ENCODE measurements around the gene NOM1. TPM values are rescaled to one million over a fixed set of nuclear protein-coding genes. Genes with fewer than 3 reads are reported as not detected.

Gene NOM1
- total RNA-seq, 2 donors from 2014 or later: 16.9 to 18.7 TPM

DNA sequence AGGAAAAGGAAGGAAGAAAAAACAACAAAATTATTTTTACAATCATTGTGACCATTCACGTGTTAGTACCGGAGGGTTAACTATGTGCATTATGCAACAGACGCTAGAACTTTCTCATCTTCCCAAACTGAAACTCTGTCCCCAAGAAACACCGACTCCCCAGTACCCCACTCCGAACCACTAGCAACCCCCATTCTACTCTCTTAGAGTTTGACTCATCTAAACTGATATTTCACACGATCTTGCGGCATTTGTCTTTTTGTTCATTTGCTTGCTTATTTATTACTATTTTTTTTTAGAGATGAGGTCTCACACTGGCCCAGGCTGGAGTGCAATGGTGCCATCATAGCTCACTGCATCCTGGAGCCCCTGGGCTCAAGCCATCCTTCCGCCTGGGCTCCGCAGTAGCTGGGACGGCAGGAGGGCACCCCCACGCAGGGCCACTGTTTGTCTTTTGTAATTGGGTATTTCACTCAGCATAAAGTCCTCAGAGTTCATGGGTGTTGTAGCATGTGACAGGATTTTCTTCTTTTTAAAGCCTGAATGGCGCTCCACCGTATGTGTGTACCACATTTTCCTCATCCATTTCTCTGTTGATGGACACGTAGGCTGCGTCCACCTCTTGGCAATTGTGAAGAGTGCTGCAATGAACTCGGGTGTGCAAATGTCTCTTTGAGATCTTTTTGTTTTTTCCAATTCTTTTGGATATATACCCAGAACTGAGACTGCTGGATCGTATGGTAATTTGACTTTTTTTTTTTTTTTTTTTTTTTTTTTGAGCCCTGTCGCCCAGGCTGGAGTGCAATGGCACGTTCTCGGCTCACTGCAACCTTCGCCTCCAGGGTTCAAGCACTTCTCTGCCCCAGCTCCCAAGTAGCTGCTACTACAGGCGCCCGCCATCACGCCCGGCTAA, 51.5 kb downstream of the NOM1 start:
- intact Hi-C loops (cut with DNase I): no loop called here
- no peak for DNase-seq (ENCODE audit: low spot score)

DNA sequence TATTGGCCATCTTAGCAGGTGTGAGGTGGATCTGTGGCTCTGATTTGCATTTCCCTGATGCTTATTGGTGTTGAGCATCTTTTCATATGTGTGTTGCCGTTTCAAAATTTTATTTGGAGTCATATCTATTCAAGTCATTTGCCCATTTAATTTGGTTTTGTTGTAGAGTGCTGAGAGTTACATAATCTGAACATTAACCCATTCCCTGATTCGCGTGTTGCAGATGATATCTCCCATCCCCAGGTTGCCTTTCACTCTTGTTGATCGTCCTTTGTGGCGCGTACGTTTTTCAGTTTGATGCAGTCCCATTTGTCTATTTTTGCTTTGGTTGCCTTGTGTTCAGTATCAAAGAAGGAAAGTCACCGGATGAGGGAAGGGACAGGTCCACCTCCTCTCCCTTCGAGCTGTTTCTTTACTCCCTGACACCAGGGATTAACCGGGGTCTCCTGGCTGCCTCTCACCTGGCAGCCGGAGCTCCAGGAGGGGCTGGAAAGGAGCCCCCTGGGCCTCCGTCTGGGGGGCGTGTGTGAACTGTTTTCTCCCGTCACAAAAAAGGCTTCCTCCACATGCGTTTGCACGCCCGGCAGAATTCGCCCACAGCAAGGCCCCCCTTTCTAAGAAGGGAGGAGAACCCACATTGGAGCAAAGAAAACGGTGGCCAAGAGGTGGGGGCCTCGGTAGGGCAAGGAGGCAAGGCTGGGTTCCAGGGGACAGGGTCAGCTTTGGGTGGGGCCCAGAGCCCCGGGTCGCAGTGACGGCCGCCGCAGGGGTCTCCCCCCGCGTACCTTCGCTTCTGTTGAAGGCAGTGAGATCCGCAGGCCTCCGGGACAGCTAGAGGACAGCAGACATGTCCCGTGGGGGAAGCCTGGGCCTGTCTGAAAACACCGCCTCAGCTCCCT, 52.7 kb downstream of the NOM1 start:
- DNase-seq (ENCODE audit: low spot score): no peak
- intact Hi-C loops (cut with DNase I): no loop called here

DNA sequence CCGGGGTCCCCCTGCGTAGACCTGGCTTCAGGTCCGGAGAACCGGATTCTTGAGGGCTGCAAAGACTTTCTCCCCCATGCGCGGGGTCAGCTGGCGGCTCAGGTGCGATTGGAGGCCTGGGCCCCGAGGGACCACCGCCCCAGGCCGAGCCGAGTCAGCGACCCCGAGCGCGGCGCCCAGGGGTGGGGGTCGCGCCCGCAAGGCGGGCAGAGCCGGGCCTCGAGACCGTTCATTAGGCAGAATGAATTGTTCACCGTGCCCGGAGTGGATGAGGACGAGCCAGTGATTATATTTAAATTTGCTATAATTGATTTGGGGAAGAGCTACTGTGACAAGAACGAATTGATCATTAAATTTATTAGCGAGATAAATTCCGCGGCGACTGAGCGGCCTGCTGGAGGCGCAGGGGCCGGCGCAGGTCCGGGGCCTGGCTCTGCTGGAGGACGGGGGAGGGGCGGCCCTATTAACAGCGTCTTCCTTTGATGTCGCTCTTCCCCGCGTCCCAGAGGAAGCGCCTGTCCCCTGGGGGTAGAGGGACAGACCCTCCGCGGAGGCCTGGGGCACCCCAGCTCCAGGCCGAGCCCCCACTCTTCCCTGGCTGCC, 53.4 kb downstream of the NOM1 start:
- DNase-seq (ENCODE audit: low spot score): no peak
- intact Hi-C loops (cut with DNase I): no loop called here

DNA sequence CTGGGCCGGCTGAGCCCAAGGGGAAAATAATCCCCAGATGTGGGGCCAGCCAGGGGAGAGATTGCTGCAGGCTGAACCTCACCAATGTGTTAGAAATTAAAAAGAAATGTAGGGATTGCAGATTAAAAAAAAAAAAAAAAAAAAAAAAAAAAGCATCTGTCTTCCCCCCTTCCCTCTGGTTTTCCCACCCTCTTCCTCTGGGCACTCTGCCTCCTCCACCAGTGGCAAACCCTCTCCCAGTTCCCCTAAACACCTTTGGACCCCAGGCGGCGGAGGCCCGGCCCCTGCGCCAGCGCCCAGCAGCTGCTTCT, 53.9 kb downstream of the NOM1 start:
- DNase-seq (ENCODE audit: low spot score): no peak
- intact Hi-C loops (cut with DNase I): no loop called here

DNA sequence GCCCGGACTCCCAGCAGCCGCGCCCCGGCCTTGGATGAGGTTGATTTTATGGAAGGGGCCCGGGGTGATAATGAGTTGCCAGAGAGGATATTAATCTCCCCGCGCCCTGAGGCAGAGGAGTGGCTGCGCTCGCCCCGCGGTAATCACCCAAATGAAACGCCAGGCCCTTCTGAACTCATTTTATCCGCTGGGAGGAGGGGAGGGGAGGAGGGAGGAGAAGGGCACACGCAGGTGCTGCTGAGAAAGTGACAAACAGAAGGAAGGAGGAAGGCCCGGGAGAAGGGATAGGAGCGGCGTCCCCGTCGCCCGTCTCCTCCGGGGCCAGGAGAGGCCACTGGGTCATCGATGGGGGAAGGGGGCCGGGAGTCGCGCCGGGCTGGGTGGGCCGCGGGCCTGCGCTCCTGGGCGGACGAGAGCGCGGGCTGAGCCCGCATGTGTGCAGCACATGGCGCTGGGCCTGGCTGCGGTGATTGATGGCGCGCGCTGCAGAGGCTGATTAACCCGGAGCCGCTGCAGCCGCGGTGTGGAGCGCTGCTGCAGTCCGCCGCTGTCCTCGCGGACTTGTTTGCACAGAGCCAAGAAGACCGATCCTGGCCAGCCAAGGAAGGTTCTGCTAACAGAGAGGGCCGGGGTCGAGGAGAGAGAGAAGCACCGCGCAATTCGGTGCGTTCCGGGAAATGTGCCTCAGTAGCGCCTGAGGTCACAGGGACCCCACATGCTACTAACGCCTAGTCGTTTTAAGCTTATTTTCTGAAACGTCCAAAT, 54.4 kb downstream of the NOM1 start:
- DNase-seq (ENCODE audit: low spot score): peak; percentile 23
- intact Hi-C loops (cut with DNase I): no loop called here

DNA sequence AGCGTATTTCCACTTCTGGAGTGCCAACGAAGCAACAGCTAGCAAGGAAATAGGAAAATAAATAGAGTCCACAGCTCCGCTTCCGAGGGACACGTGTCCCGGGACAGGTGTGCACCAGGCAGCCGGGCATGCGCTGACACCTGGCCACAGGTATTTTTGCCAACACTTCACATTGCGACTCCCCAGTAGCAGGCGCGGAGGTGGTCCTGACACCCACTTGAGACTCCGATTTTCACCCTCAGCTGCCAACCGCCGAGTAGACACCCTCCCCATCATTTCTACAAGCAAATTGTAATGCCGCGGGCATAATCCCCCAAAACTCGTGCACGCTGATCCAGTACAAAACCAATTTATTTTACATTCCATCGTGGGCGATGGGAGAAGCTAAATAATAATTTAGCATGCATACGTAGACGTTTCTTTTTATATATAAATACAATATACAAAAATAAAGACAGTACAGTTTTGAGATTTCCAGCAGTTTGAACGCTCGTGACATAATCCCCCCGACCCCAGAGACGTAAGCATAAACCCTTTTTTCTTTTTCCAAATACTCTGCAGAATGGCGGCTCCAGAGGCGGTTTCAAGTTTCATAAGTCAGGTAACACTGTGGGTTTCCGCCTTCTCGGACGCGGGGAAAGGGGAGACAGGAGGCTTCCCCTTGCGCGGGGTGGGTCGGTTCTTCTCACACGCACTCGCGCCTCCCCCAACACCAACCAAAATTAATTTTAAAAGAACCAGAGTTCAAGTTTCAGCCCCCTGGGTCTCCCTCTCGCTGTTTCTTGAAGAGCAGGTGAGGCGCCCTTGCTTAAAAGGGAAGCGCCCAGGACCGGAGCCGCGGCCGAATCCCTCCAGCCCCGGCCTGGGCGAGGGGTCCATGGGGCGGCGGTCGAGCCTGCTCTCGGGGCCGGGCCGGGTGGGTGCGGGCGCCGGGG, 55.3 kb downstream of the NOM1 start:
- no peak for DNase-seq (ENCODE audit: low spot score)
- intact Hi-C loops (cut with DNase I): no loop called here

DNA sequence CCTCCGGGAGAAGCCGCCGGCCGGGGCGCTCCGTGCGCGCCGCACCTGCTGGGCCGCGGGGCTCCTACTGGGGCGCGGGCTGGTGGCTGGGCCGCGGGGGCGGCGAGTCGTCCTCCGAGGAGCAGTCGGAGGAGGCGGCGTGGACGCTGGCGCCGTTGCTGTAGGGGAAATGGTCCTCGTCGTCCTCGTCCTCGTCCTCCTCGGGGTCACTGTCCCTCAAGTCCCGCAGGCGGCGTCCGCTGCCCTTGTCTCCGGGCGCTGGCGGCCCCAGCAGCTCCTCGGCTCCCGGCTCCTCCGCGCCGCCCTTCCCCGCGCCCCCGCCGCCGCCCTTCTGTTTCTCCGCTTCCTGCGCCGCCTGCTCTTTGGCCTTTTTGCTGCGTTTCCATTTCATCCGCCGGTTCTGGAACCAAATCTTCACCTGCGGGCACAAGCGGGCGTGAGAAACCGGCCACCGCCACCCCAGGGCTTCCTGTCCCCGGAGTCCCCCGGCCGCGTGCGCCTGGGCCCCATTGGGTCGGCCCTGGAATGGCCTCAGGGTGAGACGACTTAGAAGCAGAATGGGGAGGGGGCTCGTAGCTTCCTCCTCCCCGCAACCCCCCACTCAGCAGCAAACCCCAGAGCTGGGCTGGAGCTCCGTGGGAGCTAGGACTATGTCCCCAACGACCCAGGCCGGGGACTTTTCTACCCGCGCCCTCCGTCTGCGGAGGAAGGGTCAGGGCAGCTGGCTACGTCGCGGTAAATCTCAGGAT, 56.1 kb downstream of the NOM1 start:
- intact Hi-C loops (cut with DNase I): no loop called here
- no peak for DNase-seq (ENCODE audit: low spot score)

DNA sequence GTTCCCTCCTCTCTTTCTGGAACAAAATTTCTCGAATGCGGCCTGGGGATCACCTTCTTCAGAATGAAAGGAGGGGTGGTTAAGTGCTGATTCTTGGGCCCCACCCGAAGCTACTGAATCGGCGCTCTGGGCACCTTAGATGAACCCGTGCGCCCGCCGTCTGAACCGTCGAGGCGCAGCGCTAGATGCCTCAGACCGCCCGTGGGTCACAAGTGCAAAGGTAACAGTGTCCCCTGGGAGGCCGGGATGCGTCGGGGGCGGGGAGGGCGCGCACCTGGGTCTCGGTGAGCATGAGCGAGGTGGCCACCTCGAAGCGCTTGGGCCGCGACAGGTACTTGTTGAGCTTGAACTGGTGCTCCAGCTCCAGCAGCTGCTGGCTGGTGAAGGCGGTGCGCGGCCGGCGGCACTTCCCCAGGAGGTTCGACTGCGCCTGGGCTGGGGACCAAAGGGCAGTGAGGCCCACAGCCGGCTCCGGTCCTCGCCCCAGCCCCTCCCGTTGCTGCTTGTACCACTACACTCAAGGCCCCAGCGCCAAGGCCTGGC, 56.8 kb downstream of the NOM1 start:
- intact Hi-C loops (cut with DNase I): no loop called here
- no peak for DNase-seq (ENCODE audit: low spot score)

DNA sequence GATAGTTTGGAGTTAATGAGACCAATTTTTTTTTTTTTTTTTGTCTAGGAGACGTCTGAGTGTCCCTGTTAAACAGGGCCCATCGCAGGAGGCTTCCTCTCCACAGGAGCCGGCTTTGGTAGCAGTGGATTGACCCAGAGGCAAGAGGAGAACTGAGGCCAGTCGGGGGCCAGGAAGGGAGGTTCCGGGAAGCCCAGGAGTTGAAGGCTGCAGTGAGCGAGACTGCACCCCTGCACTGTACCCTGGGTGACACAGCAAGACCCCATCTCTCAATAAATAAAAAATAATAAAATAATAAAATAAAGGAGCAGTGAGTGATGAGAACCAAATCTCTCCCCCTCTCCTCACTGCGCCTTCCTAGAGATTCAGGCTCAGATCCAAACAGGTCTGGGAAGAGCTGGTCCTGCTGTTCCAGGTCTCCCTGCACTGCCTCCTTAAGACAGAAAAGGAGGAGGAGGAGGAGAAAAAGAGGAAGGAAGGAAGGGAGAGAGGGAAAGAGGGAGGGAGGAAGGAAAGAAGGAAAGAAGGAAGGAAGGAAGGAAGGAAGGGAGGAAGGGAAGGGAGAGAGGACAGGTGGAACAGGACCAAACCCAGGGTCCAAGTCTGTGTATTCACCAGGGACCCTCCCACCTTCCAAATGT, 57.4 kb downstream of the NOM1 start:
- intact Hi-C loops (cut with DNase I): no loop called here
- DNase-seq (ENCODE audit: low spot score): no peak

DNA sequence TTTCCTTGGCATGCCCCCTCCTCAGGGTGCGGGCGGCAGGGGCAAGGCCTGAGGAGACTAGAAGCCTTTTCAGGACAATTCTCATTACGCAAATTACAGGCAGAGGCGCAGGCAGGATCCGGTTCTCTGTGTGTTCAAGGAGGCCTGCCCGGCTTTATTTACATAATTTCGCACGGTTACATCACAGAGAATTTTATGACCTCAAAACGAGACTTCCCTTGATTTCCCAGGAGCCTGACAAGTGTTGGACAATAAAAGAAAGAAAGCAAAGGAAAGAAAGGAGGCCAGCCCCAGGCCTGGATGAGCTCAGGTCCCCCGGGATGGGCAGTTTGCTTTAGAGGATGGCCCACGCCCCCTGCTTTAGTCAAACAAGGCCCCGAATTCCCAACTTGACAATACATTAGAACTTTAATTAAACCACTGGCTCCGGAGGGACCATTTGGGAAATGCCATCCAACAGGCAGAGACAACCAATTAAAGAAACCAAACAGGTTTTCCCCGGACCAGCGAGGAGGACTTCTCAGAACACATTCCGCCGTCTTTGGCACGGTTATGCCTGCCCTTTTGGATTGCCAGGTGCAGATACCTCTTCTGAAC, 58.1 kb downstream of the NOM1 start:
- intact Hi-C loops (cut with DNase I): no loop called here
- DNase-seq (ENCODE audit: low spot score): no peak

DNA sequence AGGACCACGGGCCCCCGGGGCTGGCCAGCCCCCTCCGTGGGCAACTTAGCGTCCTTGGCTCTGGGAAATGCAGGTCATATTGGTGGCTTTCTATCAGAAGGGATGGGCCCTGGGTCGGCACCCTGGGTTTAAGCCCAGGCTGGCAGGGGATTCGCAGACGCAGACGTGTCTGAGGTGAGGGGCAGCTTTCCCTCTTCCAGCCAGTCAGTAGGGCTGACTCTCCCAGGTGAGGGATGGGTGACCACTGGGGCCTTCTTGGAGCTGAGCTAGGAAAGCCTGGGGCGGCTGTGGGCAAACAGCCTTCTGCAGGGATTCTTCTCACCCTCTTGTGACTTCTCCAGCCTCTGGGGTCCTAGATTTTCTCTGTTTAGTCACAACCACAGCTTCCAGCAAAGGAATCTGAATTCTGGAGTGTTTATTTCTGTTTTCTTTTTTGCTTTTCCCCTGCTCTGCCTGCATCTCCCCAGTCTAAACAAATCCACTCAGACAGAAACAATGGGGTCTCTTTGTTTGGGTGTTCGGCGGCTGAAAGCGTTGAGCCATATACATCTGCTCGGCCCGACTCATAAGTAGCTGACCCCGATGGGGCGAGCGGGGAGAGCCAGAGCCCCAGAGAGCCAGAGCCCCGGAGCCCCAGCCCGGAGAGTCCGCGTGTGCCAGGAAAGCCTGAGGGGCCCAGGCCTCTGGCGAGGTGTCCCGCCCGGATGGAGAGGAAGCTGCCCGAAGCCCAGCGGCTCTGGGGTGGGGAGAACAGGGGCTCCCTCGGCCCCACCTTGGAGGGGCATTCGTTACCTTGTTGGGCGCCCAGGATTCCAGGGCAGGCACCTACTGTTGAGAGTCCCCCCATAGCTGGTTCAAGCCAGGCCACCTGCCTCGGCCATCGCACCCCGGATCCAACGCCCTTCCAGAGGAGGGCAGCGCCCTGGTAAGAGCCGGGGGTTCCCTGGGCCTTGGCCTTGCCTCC, 59.0 kb downstream of the NOM1 start:
- no peak for DNase-seq (ENCODE audit: low spot score)
- intact Hi-C loops (cut with DNase I): no loop called here

DNA sequence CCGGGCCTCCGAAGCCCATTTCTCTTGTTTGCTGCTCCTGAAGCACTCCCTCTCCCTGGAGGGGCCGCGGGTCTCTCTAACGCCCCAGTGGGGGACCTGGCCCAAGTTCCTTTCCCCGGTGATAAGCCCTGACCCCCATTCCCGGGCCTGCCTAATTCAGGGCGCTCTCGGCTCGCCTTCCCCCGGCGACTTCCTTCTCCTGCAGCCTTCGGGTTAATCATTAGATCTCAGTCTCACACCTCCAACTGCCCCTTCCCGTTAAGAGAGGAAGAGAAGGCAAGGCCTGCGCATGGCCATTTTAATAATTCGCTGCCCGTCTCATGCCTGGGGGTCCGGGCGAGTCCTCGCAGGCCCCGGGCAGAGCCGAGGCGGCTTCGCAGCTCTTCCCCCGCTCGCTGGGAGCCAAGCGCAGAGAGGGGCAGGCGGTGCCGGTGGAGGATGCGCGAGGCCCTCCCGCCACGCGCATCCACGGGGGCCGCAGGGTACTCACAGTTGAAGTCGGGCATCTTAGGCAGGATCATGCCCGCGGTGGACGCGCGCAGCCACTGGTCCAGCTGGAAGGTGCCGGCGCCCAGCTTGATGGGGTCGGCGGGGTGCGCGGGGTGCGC, 59.8 kb downstream of the NOM1 start:
- intact Hi-C loops (cut with DNase I): no loop called here

DNA sequence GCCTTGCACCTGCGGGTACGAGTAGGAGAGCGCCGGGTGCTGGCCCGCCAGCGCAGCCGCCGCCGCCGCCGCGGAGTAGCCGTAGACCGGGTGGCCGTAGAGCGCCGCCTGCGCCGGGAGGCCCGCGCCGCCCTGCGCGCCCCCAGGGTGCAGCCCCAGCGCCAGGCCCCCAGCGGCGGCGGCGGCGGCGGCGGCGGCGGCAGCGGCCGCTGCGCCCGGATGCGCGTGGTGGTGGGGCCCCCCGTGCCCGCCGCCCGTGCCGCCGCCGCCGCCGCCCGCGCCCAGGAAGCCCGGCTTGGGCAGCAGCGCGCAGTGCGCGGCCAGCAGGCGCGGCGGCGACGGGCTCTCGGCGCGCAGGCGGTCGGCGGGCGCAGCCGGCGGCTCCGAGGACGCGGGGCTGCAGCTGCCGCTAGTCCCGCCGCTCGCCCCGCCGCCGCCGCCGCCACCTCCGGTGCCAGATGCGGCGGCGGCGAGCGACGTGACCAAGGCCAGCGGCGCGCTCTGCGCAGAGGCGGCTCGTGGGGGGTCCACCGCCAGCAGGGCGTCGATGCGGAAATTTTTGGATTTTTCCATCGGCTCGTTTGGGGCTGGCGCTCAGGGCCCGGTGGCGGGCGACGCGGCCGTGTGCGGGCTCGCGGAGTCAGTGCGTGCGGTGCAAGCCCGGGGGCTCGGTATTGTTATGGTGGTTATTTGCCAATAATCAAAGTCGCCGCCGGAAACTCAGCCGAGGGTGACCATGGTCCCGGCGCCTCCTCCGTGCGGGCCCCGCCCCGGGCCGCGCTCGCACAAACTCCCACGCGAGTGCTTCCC, 60.5 kb downstream of the NOM1 start:
- intact Hi-C loops (cut with DNase I): no loop called here
- no peak for DNase-seq (ENCODE audit: low spot score)

More for the DNA sequence above, 59.8 kb downstream of the NOM1 start:
- no peak for DNase-seq (ENCODE audit: low spot score)

Measured in posterior vena cava (tissue), 2 donors.